DND-41 (cell line): ENCODE measurements around the gene KRT77.

Source experiments
- EZH2 ChIP-seq: IDR thresholded peaks from 3 replicates; pipeline ENCODE4 v1.6.1; 2012; ENCODE audit warnings: borderline replicate concordance, low read depth, mild to moderate bottlenecking, moderate library complexity, low read length, inconsistent platforms; ENCODE audit not compliant: severe bottlenecking
- TF ChIP-seq, protein P1 (sequence below): IDR thresholded peaks from 2 replicates; pipeline ENCODE4 v1.5.1; 2012; ENCODE audit warnings: borderline replicate concordance, low read length, moderate library complexity, mild to moderate bottlenecking; ENCODE audit not compliant: poor library complexity, severe bottlenecking; ENCODE audit errors: extremely low read depth

DNA sequence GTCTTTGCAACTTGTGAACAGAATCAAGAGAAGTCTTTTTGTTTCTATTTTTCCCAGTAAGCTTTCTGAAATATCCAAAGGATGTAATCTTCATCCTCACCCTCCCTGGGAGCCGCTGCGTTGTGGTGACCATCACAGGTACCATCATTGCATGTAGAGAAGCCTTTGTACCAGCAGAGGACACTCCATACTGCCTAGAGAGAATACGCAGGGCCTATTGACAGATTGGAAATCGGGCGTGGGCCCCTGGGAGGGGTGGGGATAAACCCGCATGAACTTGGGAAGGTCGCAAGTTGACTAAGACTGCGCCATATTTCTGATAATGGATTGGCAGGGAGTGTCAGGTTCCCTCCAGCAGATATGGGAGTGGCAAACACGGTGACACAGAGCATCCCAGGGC is 35.8 kb downstream of the KRT77 start:
- TF ChIP-seq, protein P1, sequence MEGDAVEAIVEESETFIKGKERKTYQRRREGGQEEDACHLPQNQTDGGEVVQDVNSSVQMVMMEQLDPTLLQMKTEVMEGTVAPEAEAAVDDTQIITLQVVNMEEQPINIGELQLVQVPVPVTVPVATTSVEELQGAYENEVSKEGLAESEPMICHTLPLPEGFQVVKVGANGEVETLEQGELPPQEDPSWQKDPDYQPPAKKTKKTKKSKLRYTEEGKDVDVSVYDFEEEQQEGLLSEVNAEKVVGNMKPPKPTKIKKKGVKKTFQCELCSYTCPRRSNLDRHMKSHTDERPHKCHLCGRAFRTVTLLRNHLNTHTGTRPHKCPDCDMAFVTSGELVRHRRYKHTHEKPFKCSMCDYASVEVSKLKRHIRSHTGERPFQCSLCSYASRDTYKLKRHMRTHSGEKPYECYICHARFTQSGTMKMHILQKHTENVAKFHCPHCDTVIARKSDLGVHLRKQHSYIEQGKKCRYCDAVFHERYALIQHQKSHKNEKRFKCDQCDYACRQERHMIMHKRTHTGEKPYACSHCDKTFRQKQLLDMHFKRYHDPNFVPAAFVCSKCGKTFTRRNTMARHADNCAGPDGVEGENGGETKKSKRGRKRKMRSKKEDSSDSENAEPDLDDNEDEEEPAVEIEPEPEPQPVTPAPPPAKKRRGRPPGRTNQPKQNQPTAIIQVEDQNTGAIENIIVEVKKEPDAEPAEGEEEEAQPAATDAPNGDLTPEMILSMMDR, result no peak
- no peak for TF ChIP-seq EZH2
